K562 (cell line): ENCODE data around the gene USP24. TPM values are rescaled to one million over a fixed set of nuclear protein-coding genes. Genes with fewer than 3 reads are reported as not detected.

Experiments
- ATAC-seq: fragments of 200-7000 bp; cut with Tn5 transposase; 3 replicates; pipeline ENCODE4 v1.9.1; 2020; ENCODE audit warnings: moderate library complexity
- BruUV-seq: library from RNA; stranded (reverse); fragments of 400-500 nt; replicated peaks from 2 replicates; lab custom pipeline; 2021; lab: Mats Ljungman, UMichigan
- CTCF ChIA-PET: fragments of 300-600 bp; formaldehyde crosslinking; extraction: SDS; loops from one replicate; lab custom pipeline; 2021; ENCODE audit warnings: low intra/inter-chr PET ratio; lab: Yijun Ruan, JAX
- POLR2A ChIA-PET: fragments of 300-600, 350-650 bp; sonication (Branson Sonifier 250); formaldehyde crosslinking; extraction: SDS; loops from one replicate; lab custom pipeline; 2021; ENCODE audit warnings: antibody characterized with exemption, inconsistent platforms; lab: Yijun Ruan, JAX
- DNase-seq, 4 experiments: peaks; one replicate each; pipeline versions ENCODE4 v3.0.0 to v3.0.0-alpha.2; 2011 to 2018; ENCODE audit warnings: low spot score in 3 of 4, mixed read lengths in 3 of 4; ENCODE audit errors: extremely low read depth in 1 of 4
- FAIRE-seq: peaks from 2 replicates; lab custom pipeline; 2011; peaks lifted over from hg19 to GRCh38; lab: Jason Lieb, UNC
- H2AFZ ChIP-seq: 2 replicates; pipeline ENCODE4 v1.6.0; 2011; ENCODE audit warnings: low read depth, low read length, control low read depth, inconsistent platforms
- H3K27ac ChIP-seq: fragments of 200-600 bp; 3 replicates; pipeline ENCODE4 v1.8.0; 2011; ENCODE audit warnings: low read depth, mild to moderate bottlenecking, control low read depth, inconsistent platforms, low read length, moderate library complexity, mixed read lengths; ENCODE audit errors: extremely low read depth
- H3K27me3 ChIP-seq, 2 experiments: fragments of 300-600 bp in 1 of 2; 2 replicates in 1 of 2; 3 replicates in 1 of 2; pipeline versions ENCODE4 v1.6.0 to v1.8.0; 2011; ENCODE audit warnings: inconsistent platforms in 2 of 2, low read length in 2 of 2, mild to moderate bottlenecking in 1 of 2, mixed read lengths in 1 of 2, moderate library complexity in 1 of 2; ENCODE audit not compliant: control insufficient read depth in 2 of 2, insufficient read depth in 2 of 2
- H3K36me3 ChIP-seq: fragments of 300-600 bp; 3 replicates; pipeline ENCODE4 v1.8.0; 2011; ENCODE audit warnings: mild to moderate bottlenecking, low read length, inconsistent platforms; ENCODE audit not compliant: control insufficient read depth, insufficient read depth
- H3K4me1 ChIP-seq, 2 experiments: fragments of 200-600 bp in 1 of 2; replicated peaks in 1 of 2; 2 replicates in 1 of 2; 3 replicates in 1 of 2; pipeline versions ENCODE4 v1.5.1 to v1.8.0; 2011; ENCODE audit warnings: inconsistent platforms in 2 of 2, low read length in 2 of 2, mild to moderate bottlenecking in 1 of 2, mixed read lengths in 1 of 2, moderate library complexity in 1 of 2; ENCODE audit not compliant: control insufficient read depth in 2 of 2, insufficient read depth in 2 of 2
- H3K4me2 ChIP-seq: 2 replicates; pipeline ENCODE4 v1.6.1; 2011; ENCODE audit warnings: low read length, control low read depth, inconsistent platforms, mixed read lengths; ENCODE audit not compliant: insufficient read depth
- H3K4me3 ChIP-seq: fragments of 200-600 bp; sonication (generic), shearing (Covaris generic); 2 replicates; pipeline ENCODE4 v1.5.1; 2016; ENCODE audit warnings: control low read depth, inconsistent platforms
- H3K79me2 ChIP-seq: fragments of 200-600 bp; 3 replicates; pipeline ENCODE4 v1.8.0; 2011; ENCODE audit warnings: low read length, inconsistent platforms; ENCODE audit not compliant: control insufficient read depth, insufficient read depth
- H3K9ac ChIP-seq, 2 experiments: 2 replicates each; pipeline versions ENCODE4 v1.6.0 to v1.6.1; 2011; ENCODE audit warnings: low read depth in 2 of 2, low read length in 2 of 2, control low read depth in 1 of 2, inconsistent platforms in 1 of 2, mild to moderate bottlenecking in 1 of 2, mixed read lengths in 1 of 2; ENCODE audit not compliant: insufficient read depth in 1 of 2
- H3K9me1 ChIP-seq: one replicate; pipeline ENCODE4 v1.6.0; 2011; ENCODE audit warnings: inconsistent platforms, mild to moderate bottlenecking, low read length, moderate library complexity; ENCODE audit not compliant: control insufficient read depth, insufficient read depth
- H3K9me3 ChIP-seq: replicated peaks from 2 replicates; pipeline ENCODE4 v1.5.1; 2011; ENCODE audit warnings: low read depth, low read length, inconsistent platforms; ENCODE audit not compliant: control insufficient read depth, insufficient read depth
- H4K20me1 ChIP-seq: replicated peaks from 2 replicates; pipeline ENCODE4 v1.6.1; 2011; ENCODE audit warnings: low read length, inconsistent platforms, mixed read lengths; ENCODE audit not compliant: control insufficient read depth, insufficient read depth
- ETS1 ChIP-seq: conservative IDR thresholded peaks from 2 replicates; pipeline ENCODE4 v1.6.1; 2011; ENCODE audit warnings: low read depth, mild to moderate bottlenecking, low read length; ENCODE audit not compliant: control insufficient read depth
- PATZ1 ChIP-seq: fragments of 250-450 bp; sonication (Bioruptor Pico); IDR thresholded peaks from 2 replicates; pipeline ENCODE4 v1.5.0; 2020; ENCODE audit warnings: mild to moderate bottlenecking, borderline replicate concordance
- POLR2AphosphoS2 ChIP-seq: IDR thresholded peaks from 2 replicates; pipeline ENCODE4 v1.6.1; 2012; ENCODE audit warnings: low read length, improper control_type of control experiment
- WGBS: fragments of 100-300 bp; shearing (Covaris generic); methylation state at CpG from one replicate; pipeline ENCODE4 v1.1.6; 2016; ENCODE audit warnings: low coverage, mixed read lengths; ENCODE audit not compliant: insufficient coverage; ENCODE audit errors: missing lambda C conversion rate; 5-methylcytosine and 5-hydroxymethylcytosine counted together
- in situ Hi-C: fragments of 300-500 bp; cut with MboI; formaldehyde crosslinking; loops from 4 replicates; pipeline ENCODE4 v1.15.0; 2018; ENCODE audit warnings: inconsistent platforms, mixed read lengths
- intact Hi-C: fragments of 100-400 bp; cut with micrococcal nuclease; formaldehyde crosslinking; loops from 2 replicates; pipeline ENCODE4 v1.14.2; 2022
- polyA plus RNA-seq, 8 experiments: library from polyadenylated mRNA; depleted of rRNA in 4 of 8; stranded (reverse) in 5 of 8; unstranded in 3 of 8; fragments of >200 nt; fragmentation: Nextera tagmentation in 2 of 8; fragmentation: Illumina TruSeq in 1 of 8; extraction: Ambion mirVana in 2 of 8; extraction: Trizol in 1 of 8; gene quantifications; 2 replicates each; pipeline versions ENCODE4 v1.2.1 to v1.2.3, GENCODE V29; 2011 to 2014; ENCODE audit warnings: inconsistent platforms in 1 of 8, missing spikeins in 1 of 8
- total RNA-seq, 7 experiments: library from RNA; depleted of rRNA in 6 of 7; stranded (reverse); fragments of >200 nt in 6 of 7; fragmentation: Illumina TruSeq in 2 of 7; extraction: Trizol in 2 of 7; gene quantifications; 2 replicates each; pipeline versions ENCODE4 v1.2.1 to v1.2.3, GENCODE V29; 2011 to 2021; ENCODE audit warnings: low replicate concordance in 1 of 7

The USP24 gene
- total and polyA plus RNA-seq, 9 of the 15 experiments (the other 6 are each of a cell fraction or from before 2014, with no cell fraction given) = 7.7 to 62.6 (median 36.8) TPM

- Histone ChIP-seq H3K4me1 (peaks cover 0 to 5% of the 10 kb centered on the region in 2 experiments; a peak in 2 of 5 replicates), H3K27me3 (no peaks in the 10 kb centered on the region), H3K9me3 (no peaks in the 10 kb centered on the region), H3K4me2 (no peak overlapping the region), H3K36me3 (peaks cover 97% of the 10 kb centered on the region; the same call in 2 of the 3 replicates), H3K9me1 (no peaks in the 10 kb centered on the region), H3K4me3 (no peak overlapping the region), H3K79me2 (peaks cover 34% of the 10 kb centered on the region; the same call in 2 of the 3 replicates), H3K27ac (no peak overlapping the region), H2AFZ (no peak overlapping the region), H3K9ac (peak overlapping the region in 1 of 2 experiments; percentile 76; a peak in 2 of 4 replicates), H4K20me1 (peaks cover 5% of the 10 kb centered on the region; the same call in 1 of the 2 replicates)
- no TSS peak for BruUV-seq
- no peak for TF ChIP-seq ETS1
- no peak for TF ChIP-seq PATZ1 (CRISPR knock-in tag)
- no peak for TF ChIP-seq POLR2AphosphoS2
- intact Hi-C loops = no loop called here
- no peak for DNase-seq
- WGBS = 80% methylated on average over 8 of the region's 9 CpGs
- ChIA-PET POLR2A (interaction anchor here (0.7 to 4.1 kb wide), 6 partner anchors 11 to 104 kb away, joined by 3 to 24 read pairs (median 5); no protein-coding TSS in a partner anchor), CTCF (interaction anchor here (0.6 to 0.9 kb wide), 2 partner anchors 31 to 99 kb away, joined by 3 to 4 read pairs; no protein-coding TSS in a partner anchor)
- ATAC-seq = peak; percentile 30; the same call in 2 of the 3 replicates
- in situ Hi-C loops = no loop called here
- no peak for FAIRE-seq
These were observed 165.8 kb downstream of the USP24 start for GRCh38 chr1:55049271-55049913.
